WTC11 (cell line): ENCODE measurements around the gene L3MBTL1. TPM values are rescaled to one million over a fixed set of nuclear protein-coding genes. Genes with fewer than 3 reads are reported as not detected.

ENCODE experiments used
- ATAC-seq: fragments of 200-7000 bp; cut with Tn5 transposase; 2 replicates; pipeline ENCODE4 v1.10.0; 2021; ENCODE audit warnings: mild to moderate bottlenecking, moderate library complexity
- CTCF ChIA-PET: fragments of 300-600 bp; sonication (Branson Sonifier 250); formaldehyde crosslinking; loops from one replicate; lab custom pipeline; 2021; ENCODE audit warnings: antibody characterized with exemption; lab: Charles Lee
- POLR2A ChIA-PET: fragments of 350-600 bp; sonication (Branson Sonifier 250); formaldehyde crosslinking; loops from one replicate; lab custom pipeline; 2021; ENCODE audit warnings: antibody characterized with exemption; lab: Charles Lee
- DNase-seq: peaks from one replicate; pipeline ENCODE4 v3.0.0; 2021; ENCODE audit warnings: low spot score
- H3K27ac Mint-ChIP-seq: 2 replicates; pipeline ENCODE4 v1.8.0; 2021; ENCODE audit warnings: mixed read lengths
- H3K27me3 Mint-ChIP-seq: 2 replicates; pipeline ENCODE4 v1.8.0; 2021; ENCODE audit warnings: low read depth, mild to moderate bottlenecking, moderate library complexity, mixed read lengths
- H3K36me3 Mint-ChIP-seq: 2 replicates; pipeline ENCODE4 v1.8.0; 2021; ENCODE audit warnings: mixed read lengths
- H3K4me1 Mint-ChIP-seq: 2 replicates; pipeline ENCODE4 v1.8.0; 2022; ENCODE audit warnings: mixed read lengths
- H3K4me3 Mint-ChIP-seq: 2 replicates; pipeline ENCODE4 v1.8.0; 2021; ENCODE audit warnings: mild to moderate bottlenecking, moderate library complexity, mixed read lengths
- H3K9me3 Mint-ChIP-seq: 2 replicates; pipeline ENCODE4 v1.8.0; 2021; ENCODE audit warnings: mixed read lengths
- AFF4 ChIP-seq: sonication (generic); formaldehyde crosslinking; IDR thresholded peaks from 2 replicates; pipeline ENCODE4 v1.8.1; 2023; ENCODE audit warnings: mild to moderate bottlenecking, missing genetic modification reagents, borderline replicate concordance
- ATF1 ChIP-seq: sonication (generic); formaldehyde crosslinking; IDR thresholded peaks from 2 replicates; pipeline ENCODE4 v1.8.1; 2023; ENCODE audit warnings: mild to moderate bottlenecking, moderate library complexity, missing genetic modification reagents
- E2F4 ChIP-seq: sonication (generic); formaldehyde crosslinking; IDR thresholded peaks from 2 replicates; pipeline ENCODE4 v1.8.1; 2022; ENCODE audit warnings: low read depth, mild to moderate bottlenecking, moderate library complexity, missing genetic modification reagents, borderline replicate concordance
- ERG ChIP-seq: fragments of 250-450 bp; sonication (Bioruptor Pico); IDR thresholded peaks from 2 replicates; pipeline ENCODE4 v1.8.0; 2021; ENCODE audit warnings: mild to moderate bottlenecking
- ESRRA ChIP-seq: sonication (generic); formaldehyde crosslinking; IDR thresholded peaks from 2 replicates; pipeline ENCODE4 v1.8.1; 2022; ENCODE audit warnings: mild to moderate bottlenecking, missing genetic modification reagents, borderline replicate concordance
- ETV6 ChIP-seq: sonication (generic); formaldehyde crosslinking; IDR thresholded peaks from 2 replicates; pipeline ENCODE4 v1.8.1; 2022; ENCODE audit warnings: mild to moderate bottlenecking, missing genetic modification reagents
- GABPB1 ChIP-seq: sonication (generic); formaldehyde crosslinking; IDR thresholded peaks from 2 replicates; pipeline ENCODE4 v1.8.1; 2023; ENCODE audit warnings: mild to moderate bottlenecking, missing genetic modification reagents
- GTF2I ChIP-seq: fragments of 250-450 bp; sonication (Bioruptor Pico); conservative IDR thresholded peaks from 2 replicates; pipeline ENCODE4 v1.4.0; 2021; ENCODE audit warnings: mild to moderate bottlenecking
- IRF2 ChIP-seq: sonication (generic); formaldehyde crosslinking; IDR thresholded peaks from 2 replicates; pipeline ENCODE4 v1.8.0; 2022; ENCODE audit warnings: low read depth, missing genetic modification reagents, borderline replicate concordance
- NR1H2 ChIP-seq: sonication (generic); formaldehyde crosslinking; IDR thresholded peaks from 2 replicates; pipeline ENCODE4 v1.9.0; 2021; ENCODE audit warnings: mild to moderate bottlenecking, moderate library complexity, missing genetic modification reagents
- NR3C1 ChIP-seq: sonication (generic); formaldehyde crosslinking; conservative IDR thresholded peaks from 2 replicates; pipeline ENCODE4 v1.8.1; 2023; ENCODE audit warnings: low read depth, mild to moderate bottlenecking, missing genetic modification reagents
- OVOL2 ChIP-seq: fragments of 250-450 bp; sonication (Bioruptor Pico); IDR thresholded peaks from 2 replicates; pipeline ENCODE4 v1.9.0; 2021; ENCODE audit warnings: mild to moderate bottlenecking, borderline replicate concordance
- PRDM15 ChIP-seq: sonication (generic); formaldehyde crosslinking; IDR thresholded peaks from 2 replicates; pipeline ENCODE4 v1.8.0; 2022; ENCODE audit warnings: missing genetic modification reagents
- PRRX2 ChIP-seq: fragments of 250-450 bp; sonication (Bioruptor Pico); IDR thresholded peaks from 2 replicates; pipeline ENCODE4 v1.8.0; 2021; ENCODE audit warnings: mild to moderate bottlenecking
- RELA ChIP-seq: sonication (generic); formaldehyde crosslinking; IDR thresholded peaks from 2 replicates; pipeline ENCODE4 v1.8.1; 2022; ENCODE audit warnings: missing genetic modification reagents, mild to moderate bottlenecking, borderline replicate concordance
- SMAD3 ChIP-seq: sonication (generic); formaldehyde crosslinking; IDR thresholded peaks from 2 replicates; pipeline ENCODE4 v1.8.0; 2022; ENCODE audit warnings: missing genetic modification reagents, mild to moderate bottlenecking, borderline replicate concordance
- SMAD4 ChIP-seq: sonication (generic); formaldehyde crosslinking; IDR thresholded peaks from 2 replicates; pipeline ENCODE4 v1.8.0; 2022; ENCODE audit warnings: mild to moderate bottlenecking, missing genetic modification reagents
- TEAD1 ChIP-seq: sonication (generic); formaldehyde crosslinking; IDR thresholded peaks from 2 replicates; pipeline ENCODE4 v1.8.0; 2022; ENCODE audit warnings: mild to moderate bottlenecking, missing genetic modification reagents
- USF1 ChIP-seq: sonication (generic); formaldehyde crosslinking; IDR thresholded peaks from 2 replicates; pipeline ENCODE4 v1.8.0; 2022; ENCODE audit warnings: mild to moderate bottlenecking, missing genetic modification reagents
- ZBTB21 ChIP-seq: sonication (generic); formaldehyde crosslinking; IDR thresholded peaks from 2 replicates; pipeline ENCODE4 v1.8.1; 2023; ENCODE audit warnings: mild to moderate bottlenecking, missing genetic modification reagents, borderline replicate concordance
- ZNF121 ChIP-seq: sonication (generic); formaldehyde crosslinking; IDR thresholded peaks from 2 replicates; pipeline ENCODE4 v1.8.0; 2023; ENCODE audit warnings: missing genetic modification reagents
- ZNF219 ChIP-seq: sonication (generic); formaldehyde crosslinking; IDR thresholded peaks from 2 replicates; pipeline ENCODE4 v1.8.0; 2023; ENCODE audit warnings: missing genetic modification reagents, mild to moderate bottlenecking, borderline replicate concordance
- ZNF232 ChIP-seq: sonication (generic); formaldehyde crosslinking; IDR thresholded peaks from 2 replicates; pipeline ENCODE4 v1.8.0; 2022; ENCODE audit warnings: mild to moderate bottlenecking, missing genetic modification reagents
- ZNF281 ChIP-seq: sonication (generic); formaldehyde crosslinking; IDR thresholded peaks from 2 replicates; pipeline ENCODE4 v1.8.0; 2023; ENCODE audit warnings: mild to moderate bottlenecking, missing genetic modification reagents
- ZNF416 ChIP-seq: fragments of 250-450 bp; sonication (Bioruptor Pico); IDR thresholded peaks from 2 replicates; pipeline ENCODE4 v1.9.0; 2021; ENCODE audit warnings: mild to moderate bottlenecking, inconsistent platforms
- total RNA-seq: library from RNA; stranded (reverse); gene quantifications from 3 replicates; pipeline ENCODE4 v1.2.3, GENCODE V29; 2021

The L3MBTL1 gene
- total RNA-seq, 1 experiment from 2014 or later = 28.3 TPM

GRCh38 chr20:43533060-43533459 lies 25.6 kb downstream of the L3MBTL1 start (continued):
- TF ChIP-seq NR3C1 (CRISPR knock-in tag) (no peak), PRDM15 (no peak), GABPB1 (CRISPR knock-in tag) (no peak), ZNF219 (no peak), ERG (CRISPR knock-in tag) (no peak), GTF2I (no peak), ZNF416 (CRISPR knock-in tag) (no peak)
- TF ChIP-seq, all 79 proteins: peak for 0

- CTCF ChIA-PET = interaction anchor here (1.5 kb wide), 1 partner anchor 85 kb away, joined by 3 read pairs; no protein-coding TSS in a partner anchor
- Mint-ChIP-seq H3K36me3 (peaks cover 8% of the 10 kb centered on the region), H3K4me1 (no peaks in the 10 kb centered on the region)
- TF ChIP-seq SMAD4 (CRISPR knock-in tag) = no peak
- TF ChIP-seq PRRX2 (CRISPR knock-in tag) = no peak
- no peak for TF ChIP-seq ZBTB21 (CRISPR knock-in tag)
- no peak for TF ChIP-seq USF1 (CRISPR knock-in tag)
- TF ChIP-seq OVOL2 = no peak
- no peak for TF ChIP-seq RELA (CRISPR knock-in tag)
- TF ChIP-seq ETV6 (CRISPR knock-in tag) = no peak
- no peak for TF ChIP-seq NR1H2 (CRISPR knock-in tag)
- no peak for TF ChIP-seq SMAD3 (CRISPR knock-in tag)
- no peak for TF ChIP-seq ZNF121 (CRISPR knock-in tag)
- TF ChIP-seq E2F4 = no peak
- TF ChIP-seq TEAD1 (CRISPR knock-in tag) = no peak
- TF ChIP-seq ZNF219 = no peak
- TF ChIP-seq ZNF281 (CRISPR knock-in tag) = no peak
- no peak for TF ChIP-seq ATF1 (CRISPR knock-in tag)
- no peak for TF ChIP-seq ESRRA (CRISPR knock-in tag)
- TF ChIP-seq IRF2 = no peak
- TF ChIP-seq ZNF232 (CRISPR knock-in tag) = no peak
- no peak for TF ChIP-seq AFF4 (CRISPR knock-in tag)
These were observed 26.5 kb downstream of the L3MBTL1 start for GRCh38 chr20:43534016-43534415.

More at GRCh38 chr20:43534016-43534415, 26.5 kb downstream of the L3MBTL1 start:
- ATAC-seq = no peak
- no peak for DNase-seq
- Mint-ChIP-seq H3K9me3 (no peaks in the 10 kb centered on the region), H3K27me3 (no peaks in the 10 kb centered on the region), H3K4me3 (no peak overlapping the region), H3K27ac (no peak overlapping the region)
- POLR2A ChIA-PET = no interaction called here
